Activated CD4-positive, alpha-beta T cell treated with anti-CD3 and anti-CD28 coated beads, Interleukin-2, amount 50 U/mL, for 4 hours (primary cell): ENCODE data around the gene SLC22A13.
"Not testable (repeated sequence)": the region's sequence is repeated elsewhere in the genome, so short reads cannot be mapped to it uniquely, and the experiment has no call there.

ENCODE experiments used
- DNase-seq, 2 experiments: peaks; one replicate each; pipeline ENCODE4 v3.0.0-alpha.2; 2020

Gene SLC22A13

GRCh38 chr3:38306941-38307340 is 41.3 kb downstream of the SLC22A13 start:
- no peak for DNase-seq

DNA sequence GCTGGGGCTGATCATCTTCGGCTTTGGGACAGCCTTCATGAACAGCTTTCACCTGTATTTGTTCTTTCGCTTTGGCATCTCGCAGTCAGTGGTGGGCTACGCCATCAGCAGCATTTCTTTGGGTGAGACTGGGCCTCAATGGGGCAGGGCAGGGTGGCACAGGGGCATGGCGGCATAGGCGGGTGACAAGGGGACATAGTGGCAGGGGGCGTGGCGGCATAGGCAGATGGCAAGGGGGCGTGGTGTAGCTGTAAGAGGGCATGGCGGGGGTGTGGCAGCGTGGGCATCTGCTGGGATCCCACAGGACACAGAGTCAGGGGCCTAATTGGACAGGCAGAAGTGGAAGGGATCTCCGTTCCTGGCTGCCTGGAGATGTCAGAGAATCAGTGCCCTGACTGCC is 42.0 kb downstream of the SLC22A13 start:
- no peak for DNase-seq

DNA sequence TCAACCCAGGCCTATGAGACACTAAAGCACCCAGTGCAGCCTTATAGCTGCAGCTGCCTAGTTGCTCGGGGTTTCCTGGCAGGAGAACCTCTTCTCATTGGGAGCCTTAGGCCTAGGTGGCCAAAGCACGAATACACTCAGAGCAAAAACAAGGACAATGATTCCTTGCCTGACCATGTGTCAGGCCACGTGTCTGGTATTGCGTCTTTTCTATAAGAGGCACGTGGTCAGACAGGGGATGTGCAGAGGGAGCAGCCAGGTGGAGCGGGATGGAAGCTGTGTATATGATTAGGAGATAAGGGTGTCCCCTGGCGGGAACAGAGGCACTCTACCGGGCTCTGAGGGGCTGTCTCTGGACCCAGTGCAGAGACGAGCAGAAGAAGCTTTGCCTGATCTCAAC is 42.8 kb downstream of the SLC22A13 start:
- no peak for DNase-seq

- no peak for DNase-seq
Observed at GRCh38 chr3:38311476-38311875, 45.9 kb downstream of the SLC22A13 start.

GRCh38 chr3:38311941-38312340 is 46.3 kb downstream of the SLC22A13 start:
- DNase-seq = no peak

GRCh38 chr3:38312356-38312755 is 46.7 kb downstream of the SLC22A13 start:
- DNase-seq = no peak

DNA sequence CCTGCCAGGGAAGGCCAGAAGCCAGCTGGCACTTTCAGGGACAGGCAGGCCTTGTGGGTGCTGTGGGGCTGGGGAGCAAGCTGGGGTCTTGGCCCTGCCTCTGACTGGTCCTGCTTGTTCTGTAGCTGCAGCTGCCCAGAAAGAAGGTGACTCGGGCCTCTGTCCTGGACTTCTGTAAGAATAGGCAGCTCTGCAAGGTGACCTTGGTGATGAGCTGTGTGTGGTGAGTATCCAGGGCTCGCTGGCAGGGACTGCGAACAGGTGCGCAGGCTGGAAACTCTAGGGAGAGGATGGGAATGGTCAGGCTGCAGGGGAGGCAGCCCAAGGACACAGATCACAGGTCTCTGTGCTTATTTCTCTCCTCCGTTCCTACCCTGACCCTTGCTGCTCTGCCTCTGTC is 47.7 kb downstream of the SLC22A13 start:
- no peak for DNase-seq

- no peak for DNase-seq
Observed at GRCh38 chr3:38313695-38314094, 48.1 kb downstream of the SLC22A13 start.

DNA sequence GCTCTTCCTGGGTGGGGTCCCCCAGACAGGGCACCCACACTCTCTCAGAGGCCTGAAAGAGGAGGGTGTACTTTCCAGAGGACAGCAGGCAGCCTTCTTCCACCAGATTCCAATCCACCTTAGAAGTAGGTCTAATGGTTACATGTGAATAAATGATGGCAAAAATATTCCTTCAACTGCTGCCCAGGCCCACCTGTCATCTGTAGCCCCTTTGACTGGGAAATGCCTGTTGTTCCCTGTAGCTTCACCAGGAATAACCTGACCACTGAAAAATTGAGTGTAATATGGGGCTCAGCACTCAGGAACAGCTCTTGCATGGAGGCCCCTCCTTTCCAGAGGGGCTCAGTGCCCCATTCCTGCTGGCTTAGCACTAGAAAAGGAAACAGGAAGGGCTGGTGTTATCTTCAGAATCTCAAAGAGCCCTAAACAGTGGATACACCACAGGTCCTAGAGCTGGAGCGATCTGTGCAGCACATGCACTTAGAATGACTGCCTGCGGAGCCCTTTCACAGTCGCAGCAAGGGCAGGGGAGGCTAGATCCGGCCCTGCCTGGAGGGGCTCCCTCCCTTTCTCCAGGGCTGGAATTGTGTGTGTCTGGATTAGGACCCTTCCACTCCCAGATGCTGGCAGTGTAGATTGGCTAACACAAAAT is 48.6 kb downstream of the SLC22A13 start:
- DNase-seq = no peak

DNA sequence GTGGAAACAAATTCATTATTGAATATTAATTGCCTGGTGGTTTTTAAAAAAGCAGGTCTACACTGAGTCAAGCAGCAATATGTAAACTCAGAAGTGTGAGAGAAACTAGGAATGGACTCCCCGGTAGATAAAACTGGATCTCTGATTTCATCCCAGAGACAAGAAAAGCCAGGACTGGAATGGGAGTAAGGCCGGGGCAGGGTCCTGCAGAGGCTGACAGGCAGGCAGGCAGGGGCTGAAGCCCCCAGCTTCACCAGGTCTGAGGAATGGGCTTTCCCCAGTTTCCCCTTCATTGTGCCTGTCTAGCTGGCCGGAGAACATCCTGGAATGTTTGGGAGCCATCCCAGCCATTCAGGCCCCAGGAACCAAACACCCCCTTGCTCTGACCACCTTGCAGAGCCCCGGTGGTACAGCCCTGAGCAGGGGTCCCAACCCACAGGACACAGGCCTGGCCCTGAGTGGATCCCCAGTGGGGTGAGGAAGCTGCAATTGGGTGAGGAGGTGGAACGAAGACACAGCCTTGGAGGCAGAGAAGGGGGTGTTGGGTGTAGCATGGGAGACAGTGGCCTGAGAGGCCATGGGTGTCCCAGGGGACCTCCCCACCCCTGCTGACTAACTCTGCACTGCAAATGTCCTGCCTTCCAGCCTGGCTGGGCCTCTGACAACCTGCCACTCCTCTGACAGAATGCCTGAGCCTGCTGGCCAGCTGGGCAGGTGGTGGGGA is 49.3 kb downstream of the SLC22A13 start:
- no peak for DNase-seq

GRCh38 chr3:38315488-38316230 is 50.0 kb downstream of the SLC22A13 start:
- no peak for DNase-seq

- DNase-seq = no peak
Observed at GRCh38 chr3:38316356-38317191, 51.0 kb downstream of the SLC22A13 start.

DNA sequence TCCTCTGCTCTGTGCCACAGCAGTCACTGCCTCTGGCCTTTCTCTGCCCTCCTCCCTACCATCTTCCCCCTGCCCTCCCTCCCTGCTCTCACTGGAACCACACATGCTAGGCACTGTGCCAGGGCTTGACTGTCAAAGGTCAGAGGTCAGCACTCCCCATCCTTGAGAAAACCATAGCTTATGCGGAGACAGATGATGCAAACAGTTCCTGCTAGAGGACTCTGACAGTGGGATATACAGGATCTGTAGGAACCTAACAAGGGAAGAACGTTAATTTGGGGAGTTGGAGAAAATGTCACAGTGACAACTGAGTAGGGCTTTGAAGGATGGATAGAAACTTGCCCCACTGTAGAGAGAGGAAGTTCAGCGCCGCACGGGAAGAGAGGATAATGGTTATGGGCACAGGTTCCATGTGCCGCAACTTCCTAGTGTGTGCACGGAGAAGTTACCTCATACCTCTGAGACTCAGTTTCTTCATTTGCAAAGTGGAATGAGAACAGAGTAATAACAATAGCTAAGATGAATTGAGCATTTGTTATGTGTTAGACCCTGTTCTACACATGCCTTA is 51.7 kb downstream of the SLC22A13 start:
- DNase-seq = no peak

DNA sequence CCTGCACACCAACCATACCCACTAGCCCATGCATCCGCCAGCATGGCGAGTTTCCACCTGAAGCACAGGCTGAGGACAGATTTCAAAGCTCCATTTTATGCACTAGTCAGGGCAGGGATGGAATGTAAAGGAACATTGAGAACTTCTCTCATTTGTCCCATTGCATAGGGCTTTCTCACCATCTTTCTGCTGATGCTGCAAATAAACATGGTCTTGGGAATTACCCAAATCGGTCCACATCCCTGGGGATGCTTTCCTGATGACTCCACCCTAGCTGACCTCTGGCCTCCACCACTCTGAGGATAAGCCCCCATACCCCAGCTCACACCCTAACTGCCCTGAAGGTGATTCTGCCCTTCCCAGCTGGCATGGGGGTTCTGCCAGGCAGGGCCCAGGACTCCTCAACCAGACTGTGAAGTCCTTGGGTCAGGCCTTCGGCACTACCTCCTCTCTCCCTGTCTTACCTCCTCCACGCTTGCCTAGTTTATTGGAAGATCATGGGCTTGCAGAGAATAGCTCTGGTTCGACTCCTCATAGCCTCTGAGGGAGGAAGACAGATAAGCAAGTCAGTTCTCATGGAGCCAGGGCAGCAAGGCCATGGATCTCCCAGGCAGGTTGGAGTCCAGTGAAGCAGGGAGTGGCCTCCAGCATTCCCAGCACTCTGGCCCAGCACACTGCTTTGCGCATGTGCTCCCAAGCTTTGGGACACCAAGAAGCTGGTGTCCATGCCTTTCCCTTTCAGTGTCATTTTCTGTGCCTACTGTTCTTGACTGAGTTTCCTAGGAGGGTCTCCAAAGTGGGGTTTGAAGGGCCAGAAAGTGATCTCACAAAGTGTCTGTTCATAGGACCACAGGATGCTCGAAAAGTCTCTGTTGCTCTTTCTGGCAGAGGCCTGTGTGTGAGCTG is 53.4 kb downstream of the SLC22A13 start:
- DNase-seq = no peak

- not testable (repeated sequence) for DNase-seq
Observed at GRCh38 chr3:38320638-38321037, 55.0 kb downstream of the SLC22A13 start.

GRCh38 chr3:38323060-38323459 is 57.4 kb downstream of the SLC22A13 start:
- no peak for DNase-seq

DNA sequence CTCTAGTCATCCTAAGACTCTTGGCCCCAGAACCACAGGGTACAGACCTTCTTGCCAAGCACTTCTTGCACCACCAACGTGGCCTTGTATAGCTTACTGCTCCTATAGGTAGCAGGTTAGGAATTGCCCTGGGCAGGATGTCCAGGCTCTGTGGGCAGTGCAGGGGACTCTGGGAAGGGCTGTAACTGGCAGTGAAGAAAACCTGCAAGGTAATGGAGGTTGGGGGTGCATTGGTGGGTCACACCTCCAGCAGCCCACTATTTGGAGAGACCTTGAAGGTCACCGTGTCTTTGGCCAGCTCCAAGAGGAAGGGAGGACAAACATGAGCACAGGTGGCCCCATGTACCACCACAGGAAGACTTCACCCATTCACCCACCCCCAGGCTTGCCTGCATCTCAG is 59.6 kb downstream of the SLC22A13 start:
- no peak for DNase-seq

GRCh38 chr3:38327335-38328009 is 61.9 kb downstream of the SLC22A13 start:
- no peak for DNase-seq
